Stimulated activated CD8-positive, alpha-beta memory T cell treated with anti-CD3 and anti-CD28 coated beads, Interleukin-12 subunit alpha, Interleukin-12 subunit beta, amount 100 ng/mL, for 4 hours (primary cell): Measurements from ENCODE around the gene SRCIN1.

Experiments used
- DNase-seq: peaks from one replicate; pipeline ENCODE4 v3.0.0-alpha.2; 2020; ENCODE audit warnings: low read depth

The SRCIN1 gene

DNA sequence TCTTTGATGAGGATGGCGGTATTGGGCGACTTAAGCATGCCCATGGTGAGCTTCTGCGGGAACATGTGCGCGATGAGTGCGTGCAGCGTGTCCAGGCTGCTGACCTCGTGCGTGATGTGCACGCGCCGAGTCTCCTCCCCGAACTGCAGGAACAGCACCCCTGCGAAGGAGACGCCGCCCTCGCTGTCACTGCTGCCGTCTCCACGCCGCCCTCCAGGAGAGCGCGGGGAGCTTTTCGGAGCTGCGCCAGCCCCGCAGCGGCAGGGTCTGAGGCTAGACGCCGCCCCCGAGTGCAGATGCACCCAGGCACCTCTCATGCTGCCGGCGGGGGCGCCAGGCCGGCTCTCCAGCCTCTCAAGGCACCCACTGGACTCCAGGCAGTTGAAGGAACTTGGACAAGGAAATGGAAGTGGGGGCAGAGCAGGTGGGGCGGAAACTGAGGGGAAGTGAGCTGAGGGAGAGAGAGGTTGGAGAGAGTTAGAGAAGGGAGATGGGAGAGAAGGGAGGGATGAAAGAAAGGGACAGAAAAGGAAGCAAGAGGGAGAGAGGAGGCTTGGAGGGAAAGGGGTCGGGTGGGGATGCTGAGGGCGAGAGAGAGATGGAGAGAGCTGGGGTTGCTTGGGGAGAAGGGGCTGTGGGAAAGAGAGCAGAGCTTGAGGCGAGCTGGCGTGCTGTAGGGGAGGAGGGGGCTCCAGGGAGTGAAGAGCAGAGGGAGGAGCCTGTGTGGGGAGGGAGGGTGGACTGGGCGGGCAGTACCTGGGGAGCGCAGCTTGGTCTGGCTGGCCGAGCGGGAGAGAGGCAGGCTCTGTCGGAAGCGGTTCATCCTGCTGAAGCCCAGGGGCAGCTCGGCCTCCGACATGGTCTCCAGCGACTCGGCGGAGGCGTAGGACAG lies 42.1 kb downstream of the SRCIN1 start:
- no peak for DNase-seq

DNA sequence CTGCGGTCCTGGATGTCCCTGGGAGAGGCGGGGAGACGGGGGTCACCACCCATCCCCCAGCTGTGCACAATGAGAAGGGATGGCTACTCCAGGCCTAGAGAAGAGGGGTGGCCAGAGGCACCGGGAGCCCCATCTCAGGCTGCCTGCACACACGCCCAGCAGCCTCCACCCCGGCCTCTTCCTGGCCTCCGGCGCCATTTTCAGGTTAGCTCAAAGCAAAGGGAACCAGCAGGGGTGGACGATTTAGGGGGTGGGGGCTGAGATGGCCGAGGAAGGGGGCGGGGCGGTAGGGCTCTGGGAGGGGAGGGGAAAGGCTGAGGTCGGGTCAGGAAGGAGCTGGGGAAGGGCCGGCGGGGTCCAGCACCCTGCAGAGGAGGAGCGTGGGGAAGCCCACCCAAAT lies 42.8 kb downstream of the SRCIN1 start:
- DNase-seq: no peak

DNA sequence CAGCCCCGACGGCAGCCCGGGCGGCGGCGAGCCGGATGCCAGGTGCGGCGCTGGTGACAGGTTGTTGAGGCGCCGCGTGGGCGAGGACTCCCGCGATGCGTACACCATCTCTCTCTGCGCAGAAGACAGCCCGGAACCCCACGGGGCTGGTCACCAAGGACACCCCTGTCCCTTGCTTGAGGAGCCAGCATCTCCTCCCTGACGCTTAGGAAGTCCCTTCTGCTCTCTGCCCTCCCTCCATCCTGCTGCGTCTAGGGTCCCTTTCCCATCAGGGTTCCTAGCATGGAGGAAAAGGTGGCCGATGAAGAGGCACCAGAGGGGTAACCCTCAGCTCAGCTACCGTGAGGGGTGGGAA lies 43.6 kb downstream of the SRCIN1 start:
- no peak for DNase-seq

DNA sequence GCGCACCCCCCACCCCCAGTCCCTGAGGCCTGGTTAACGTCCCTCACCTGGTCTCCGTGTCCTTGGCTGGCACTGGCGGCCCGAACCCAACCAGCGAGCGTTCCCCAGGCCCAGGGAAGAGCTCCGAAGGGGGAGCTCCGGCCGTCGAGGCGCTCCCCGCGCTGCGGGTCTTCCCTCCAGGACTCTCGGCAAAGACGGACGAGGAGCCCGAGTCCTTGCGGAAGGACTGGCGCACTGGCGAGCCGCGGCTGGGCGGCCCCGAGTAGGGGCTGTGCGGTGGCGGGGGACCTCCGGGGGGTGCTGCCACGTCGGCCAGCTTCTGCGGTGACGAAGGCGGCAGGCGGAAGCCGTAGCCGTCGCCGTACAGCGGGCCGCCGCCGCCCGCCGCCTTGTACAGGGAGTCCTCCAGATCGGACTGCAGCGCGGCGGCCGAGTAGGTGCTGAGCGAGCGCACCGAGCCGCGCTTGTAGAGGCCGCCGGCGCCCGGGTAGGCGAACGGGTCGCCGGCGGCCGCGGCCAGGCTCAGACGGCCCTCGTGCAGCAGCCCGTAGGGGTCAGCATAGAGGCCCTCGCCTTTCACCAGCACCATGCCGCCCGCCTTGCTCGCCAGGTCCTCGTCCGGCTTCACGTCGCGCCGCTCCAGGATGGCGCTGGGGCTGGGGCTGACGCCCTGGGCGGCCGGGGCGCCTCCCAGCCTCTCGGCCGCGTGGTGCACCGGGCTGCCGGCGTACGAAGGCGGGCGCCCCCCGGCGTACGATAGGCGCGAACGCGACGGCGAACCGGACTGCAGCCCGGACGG lies 44.1 kb downstream of the SRCIN1 start:
- DNase-seq: no peak

DNA sequence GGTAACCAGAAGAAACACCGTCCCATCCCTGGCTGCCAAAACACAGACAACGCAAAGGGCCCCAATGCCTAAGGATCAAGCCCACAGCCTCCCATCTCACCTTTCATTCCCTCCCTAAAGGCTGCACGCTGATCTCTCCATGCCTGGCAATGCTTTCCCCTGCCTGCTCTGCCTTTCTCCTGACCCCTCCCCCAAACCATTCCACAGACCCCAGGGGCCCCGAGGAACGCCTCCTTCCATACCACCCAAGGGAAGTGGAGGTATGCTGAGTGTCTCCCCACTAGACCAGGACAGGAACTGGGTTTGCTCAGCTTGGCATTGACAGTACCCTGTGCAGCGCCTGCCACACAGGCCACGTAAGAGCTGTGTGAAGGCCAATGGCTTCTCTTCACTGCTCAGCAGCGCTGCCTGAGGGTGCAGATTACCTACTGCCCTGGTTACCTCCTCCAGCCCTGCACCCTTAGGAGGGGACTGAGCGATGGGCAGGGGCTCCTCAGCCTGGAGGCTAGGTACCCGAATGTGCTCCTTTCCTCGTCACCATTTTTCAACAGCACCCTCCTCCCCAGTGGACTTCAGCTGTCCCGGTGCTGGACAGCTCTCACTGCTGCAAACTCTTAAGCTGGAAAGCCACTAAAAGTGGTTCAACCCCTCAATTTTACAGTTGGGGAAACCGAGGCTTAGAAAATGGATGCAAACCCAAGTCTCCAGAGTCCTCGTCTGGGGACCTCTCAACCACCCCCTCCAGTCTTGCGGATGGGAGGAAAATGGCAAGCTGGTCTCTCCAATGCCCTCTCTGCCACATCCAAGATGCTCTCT lies 45.0 kb downstream of the SRCIN1 start:
- DNase-seq: no peak

DNA sequence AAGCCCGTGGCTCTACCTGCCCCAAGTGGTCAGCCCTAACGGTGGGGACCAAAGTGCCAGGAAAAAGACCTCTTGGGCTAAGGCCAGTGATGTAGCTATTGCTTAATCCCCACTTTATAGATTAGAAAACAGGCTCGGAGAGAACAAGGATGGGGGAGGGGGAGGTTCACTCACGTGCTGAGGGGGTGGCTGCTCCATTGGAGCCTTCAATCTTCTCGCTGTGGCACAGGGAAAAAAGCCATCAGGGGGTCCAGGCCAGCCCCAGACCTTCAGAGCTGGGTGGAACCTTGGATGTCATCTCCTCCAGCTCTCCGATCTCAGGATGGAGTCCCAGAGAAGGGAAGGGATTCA lies 45.9 kb downstream of the SRCIN1 start:
- no peak for DNase-seq

DNA sequence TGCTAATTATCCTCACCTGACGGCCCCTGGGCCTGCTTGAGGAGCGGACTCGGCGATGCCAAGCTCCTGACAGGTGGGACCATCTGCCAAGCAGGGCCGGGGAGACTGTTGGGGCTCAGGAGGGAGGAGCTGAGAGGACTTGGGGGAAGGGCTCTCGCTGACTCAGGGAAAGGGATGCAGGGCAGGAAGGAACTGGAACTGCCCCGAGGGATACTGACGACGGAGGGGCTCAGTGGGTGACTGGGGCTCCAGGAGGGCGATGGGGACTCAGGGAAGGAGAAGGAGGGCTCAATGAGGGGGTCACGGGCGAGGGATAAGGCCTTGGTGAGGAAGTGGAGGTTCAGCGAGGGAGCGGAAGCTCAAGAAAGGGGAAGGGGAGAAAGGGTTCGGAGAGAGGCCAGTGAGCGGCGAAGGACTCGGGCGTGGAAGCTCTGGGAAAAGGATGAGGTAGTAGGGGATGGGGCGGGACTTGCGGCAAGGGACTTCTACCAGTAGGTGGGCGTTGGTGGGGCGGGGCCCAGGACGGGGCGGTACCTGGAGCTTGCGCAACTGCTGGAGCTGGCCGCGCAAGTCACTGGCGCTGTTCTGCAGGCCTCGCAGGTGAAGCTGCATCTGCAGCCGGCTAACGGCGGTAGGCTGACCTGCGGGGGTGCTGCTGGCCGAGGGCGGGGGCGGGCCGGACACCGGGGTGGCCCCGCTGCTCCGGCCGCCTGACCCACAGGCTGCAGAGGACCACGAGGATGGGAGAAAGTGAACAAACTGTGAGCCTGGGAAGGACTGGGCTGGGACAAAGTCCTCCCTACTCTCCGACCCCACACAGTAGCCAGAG lies 46.5 kb downstream of the SRCIN1 start:
- peak; percentile 83 for DNase-seq

DNA sequence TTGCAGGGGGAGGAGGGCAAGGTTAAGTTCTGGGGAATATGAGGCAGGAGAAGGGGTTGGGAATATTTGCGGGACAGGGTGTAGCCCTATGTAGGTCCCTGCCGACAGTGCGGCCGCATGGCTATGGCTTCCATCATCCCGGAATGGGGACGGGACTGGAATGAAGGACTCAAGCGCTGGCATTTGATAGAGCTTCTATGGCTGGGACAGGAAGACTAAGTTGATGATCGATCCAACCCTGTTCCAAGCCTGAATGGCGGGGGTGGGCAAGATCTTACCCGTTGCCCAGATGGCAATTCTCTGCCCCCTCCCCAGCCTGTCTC lies 47.1 kb downstream of the SRCIN1 start:
- DNase-seq: peak; percentile 28

DNA sequence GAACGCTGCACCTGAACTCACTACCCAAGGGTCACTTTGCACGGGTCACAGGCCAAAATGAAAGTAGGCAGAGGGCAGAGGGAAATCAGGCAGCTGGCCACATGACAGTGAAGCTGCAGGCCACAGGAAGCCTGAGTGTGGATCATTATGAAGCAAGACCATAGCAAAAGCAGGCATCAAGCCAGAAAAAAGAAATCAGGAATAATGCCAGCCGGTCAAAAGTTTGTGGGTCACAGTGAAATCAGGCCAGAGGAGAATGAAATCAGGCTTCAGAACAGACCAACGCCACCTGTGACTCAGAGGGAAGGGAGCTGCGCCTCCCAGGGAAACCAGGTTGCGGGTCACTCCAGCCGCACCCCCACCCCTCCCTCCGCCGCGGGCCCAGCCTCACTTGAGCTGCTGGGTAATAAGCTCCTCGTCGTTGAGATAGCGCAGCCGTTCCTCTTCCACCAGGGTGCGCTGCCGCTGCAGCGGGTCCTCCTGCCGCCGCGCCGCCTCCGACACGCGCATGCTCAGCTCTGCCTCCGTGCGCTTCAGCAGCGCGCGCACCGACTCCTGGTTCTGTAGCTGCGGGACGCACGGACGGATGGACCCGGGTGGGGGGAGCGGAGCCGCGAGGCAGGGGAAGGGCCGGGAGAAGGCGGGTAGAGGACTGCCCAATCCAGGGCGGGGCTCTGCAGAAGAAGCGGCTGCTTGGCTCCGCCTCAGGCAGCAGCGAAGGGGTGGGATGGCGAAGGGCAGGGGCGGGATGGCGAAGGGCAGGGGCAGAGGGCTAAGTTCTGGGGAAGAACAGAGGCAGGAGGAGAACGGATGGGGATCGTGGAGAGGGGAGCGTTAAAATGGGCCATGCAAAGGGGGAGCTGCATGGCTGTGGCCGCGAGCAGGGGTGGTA lies 47.7 kb downstream of the SRCIN1 start:
- peak; percentile 79 for DNase-seq

DNA sequence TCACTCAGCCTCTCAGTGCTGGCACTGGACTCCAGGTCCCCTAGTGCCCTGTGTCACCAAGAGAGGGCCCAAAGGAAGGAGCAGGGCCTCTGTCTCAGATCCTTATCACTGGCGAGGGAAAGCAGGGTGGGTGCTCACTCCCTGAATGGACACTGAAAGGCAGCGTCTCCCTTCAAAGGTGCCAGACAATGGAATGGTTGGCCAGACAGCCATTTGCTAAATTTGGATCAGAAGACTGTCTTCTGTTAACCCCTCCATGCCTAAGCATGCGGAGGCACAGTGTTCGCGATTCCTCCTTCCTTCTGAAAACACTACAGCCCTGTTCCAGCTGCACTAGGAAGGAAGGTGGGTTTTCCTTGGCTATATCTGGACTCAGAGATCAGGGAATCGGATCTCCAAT lies 48.4 kb downstream of the SRCIN1 start:
- no peak for DNase-seq

DNA sequence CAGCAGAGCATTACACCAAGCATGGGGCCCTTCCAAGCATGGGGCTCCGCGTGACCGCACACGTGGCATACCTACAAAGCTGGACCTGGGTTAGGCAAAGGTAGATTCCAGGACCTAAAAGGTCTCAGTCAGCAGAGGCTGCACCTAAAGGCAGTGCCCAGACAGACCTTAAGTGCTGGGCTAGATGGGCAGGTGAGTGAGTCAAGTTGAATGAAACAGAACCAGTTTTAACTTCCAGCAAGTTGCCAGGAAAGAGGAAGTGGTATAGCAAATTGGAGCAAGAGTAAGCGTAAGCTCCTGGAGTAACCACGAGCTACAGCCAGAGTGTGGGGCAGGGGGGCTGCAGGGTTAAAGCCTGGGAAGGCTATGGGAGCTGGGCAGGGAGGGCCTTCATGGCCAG lies 49.5 kb downstream of the SRCIN1 start:
- DNase-seq: no peak

DNA sequence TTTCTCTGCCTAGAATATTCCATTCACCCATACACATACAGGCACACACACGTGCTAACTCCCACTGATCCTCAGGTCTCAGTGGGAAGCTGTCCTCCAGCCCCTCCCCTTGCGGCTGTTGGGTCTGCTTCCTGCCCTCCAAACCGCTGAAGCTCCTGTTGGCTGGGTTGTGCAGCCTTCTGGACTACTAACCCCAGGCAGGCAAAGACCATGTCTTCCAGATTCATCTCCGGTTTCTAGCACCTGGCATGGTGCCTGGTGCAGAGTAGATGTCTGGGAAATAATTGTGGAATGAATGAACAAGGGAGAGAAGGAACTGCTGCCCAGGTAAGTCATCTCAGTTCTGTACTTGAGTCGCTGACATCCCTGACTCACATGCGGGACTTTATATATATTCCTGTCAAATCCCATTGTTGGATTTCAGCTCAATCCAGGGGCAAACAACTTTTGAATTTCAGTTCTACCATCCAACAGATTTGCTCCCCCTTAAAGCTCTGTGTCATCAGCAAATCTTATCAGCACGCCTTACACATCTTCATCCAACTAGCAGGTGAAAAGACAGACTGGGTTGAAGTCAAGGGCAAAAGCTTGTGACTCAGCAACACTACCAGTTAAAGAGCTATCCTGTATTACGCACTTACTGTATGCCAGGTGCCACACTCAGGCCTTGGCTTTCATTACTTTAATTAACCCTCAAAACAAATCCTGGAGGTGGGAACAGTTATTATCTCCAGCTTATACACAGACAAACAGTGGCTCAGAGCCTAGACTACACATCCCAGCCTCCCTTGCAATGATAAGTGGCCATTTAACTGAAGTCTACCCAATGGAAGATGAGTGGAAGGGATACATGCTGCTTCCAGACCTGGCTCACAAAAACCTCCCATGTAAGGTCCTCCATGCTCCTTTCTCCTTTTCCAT lies 51.1 kb downstream of the SRCIN1 start:
- DNase-seq: no peak

DNA sequence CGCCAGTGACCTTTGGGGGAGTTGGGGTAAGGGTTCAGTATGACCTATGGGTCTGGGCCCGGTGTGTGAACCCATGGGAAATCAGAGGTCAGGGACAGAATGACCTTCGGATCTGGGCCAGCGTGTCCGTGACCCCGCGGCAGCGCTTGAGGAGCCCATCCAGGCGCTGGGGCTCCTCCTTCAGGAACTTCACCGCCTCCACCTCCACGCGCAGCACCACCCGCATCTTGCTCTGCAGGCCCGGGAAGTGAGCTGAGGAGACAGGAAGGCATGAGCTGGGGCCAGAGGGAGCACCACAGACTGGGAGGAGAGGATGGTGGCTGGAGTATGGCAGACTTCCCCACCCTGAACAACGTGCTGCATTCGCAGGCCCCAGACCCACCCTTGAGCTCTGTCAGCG lies 53.4 kb downstream of the SRCIN1 start:
- no peak for DNase-seq

DNA sequence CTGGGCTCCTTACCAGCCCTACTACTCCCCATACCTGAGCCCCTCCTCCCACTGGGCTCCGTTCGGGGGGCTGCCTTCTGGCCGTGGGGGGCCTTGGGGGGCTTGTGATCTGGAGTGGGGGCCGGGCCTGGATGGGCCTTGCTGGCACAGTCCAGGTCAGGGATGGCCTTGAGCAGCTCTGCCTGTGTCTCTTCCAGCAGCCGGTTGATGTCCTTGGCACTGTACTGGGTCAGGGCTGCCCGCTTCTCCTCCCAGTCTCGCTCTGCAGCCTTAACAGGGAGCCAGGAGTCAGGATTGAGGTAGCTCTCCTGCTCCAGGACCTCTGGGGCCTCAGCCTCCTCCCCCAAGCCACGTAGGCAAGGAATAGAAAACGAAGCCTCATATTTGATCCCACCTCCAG lies 54.6 kb downstream of the SRCIN1 start:
- DNase-seq: no peak

DNA sequence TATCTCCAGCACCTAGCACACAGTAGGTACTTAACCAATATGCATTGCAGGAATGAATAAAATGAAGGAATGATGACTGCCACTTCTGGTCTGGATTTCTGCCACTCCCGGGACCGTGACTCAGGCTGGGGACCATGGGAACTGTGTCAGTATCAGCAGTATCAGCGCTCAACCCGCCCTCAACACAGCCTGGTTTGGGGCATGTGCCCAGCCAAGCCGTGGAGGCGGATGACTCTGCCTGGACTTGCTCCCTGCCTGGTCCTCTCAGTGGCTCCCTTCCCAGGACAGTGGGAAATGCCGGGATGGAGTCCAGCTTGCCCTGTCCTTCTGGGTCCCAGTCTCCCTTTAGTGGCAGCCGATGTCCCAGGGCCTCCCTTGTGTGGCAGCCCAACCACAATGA lies 55.1 kb downstream of the SRCIN1 start:
- no peak for DNase-seq

DNA sequence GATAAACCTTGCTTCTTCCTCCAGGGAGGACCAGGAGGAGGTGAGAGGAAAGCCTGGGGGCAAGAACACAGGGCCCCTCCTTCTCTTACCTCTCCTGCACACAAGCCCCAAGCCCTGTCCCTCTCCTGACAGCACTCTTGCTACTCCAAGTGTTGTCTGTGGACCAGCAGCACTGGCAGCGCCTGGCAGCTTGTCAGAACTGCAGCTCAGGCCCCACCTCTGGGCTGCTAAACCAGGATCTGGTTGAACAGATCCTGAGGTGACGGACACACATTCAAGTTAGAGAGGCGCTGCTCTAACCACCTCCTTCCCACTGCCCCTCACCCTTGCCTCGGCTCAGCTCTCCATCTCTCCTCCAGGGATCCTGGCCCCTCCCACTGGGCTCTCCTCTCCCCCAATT lies 56.5 kb downstream of the SRCIN1 start:
- DNase-seq: no peak

DNA sequence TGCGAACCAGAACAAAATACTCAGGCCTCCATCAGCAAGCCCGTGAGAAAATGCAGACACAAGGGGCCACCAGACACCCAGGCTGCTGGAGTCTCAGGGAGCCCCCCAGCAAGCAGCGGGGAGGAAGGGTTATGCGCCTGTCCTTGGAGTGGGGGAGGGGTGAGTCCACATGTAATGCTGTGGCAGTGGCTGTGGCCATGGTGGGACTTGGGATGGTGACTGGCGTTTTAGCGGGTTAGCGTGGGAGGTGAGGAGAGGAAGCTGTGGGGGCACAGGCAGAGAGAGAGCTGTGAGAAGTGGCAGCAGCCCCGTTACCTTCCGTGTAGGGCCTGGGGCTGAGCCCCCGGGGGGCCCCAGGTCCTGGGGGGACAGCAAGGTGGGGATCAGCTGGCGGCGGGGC lies 58.3 kb downstream of the SRCIN1 start:
- DNase-seq: no peak

DNA sequence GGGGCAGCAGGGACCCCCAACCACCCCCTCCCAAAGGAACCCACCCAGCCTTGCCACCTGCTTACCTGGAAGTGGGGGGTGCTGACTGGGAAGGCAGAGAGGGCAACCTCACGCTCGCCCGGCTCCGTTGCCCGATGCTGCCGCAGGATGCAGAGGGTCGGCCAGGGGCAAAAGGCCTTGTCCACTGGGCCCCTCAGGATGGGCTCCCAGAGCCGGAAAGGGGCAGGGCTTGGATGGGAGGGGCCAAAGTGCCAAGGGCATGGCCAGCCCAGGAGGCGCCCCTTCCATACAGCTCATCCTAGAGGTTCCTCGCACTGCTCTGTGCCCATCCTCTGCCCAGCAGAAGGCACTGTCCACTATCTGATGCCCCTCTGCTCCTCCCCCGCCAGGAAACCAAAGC lies 59.4 kb downstream of the SRCIN1 start:
- DNase-seq: no peak

DNA sequence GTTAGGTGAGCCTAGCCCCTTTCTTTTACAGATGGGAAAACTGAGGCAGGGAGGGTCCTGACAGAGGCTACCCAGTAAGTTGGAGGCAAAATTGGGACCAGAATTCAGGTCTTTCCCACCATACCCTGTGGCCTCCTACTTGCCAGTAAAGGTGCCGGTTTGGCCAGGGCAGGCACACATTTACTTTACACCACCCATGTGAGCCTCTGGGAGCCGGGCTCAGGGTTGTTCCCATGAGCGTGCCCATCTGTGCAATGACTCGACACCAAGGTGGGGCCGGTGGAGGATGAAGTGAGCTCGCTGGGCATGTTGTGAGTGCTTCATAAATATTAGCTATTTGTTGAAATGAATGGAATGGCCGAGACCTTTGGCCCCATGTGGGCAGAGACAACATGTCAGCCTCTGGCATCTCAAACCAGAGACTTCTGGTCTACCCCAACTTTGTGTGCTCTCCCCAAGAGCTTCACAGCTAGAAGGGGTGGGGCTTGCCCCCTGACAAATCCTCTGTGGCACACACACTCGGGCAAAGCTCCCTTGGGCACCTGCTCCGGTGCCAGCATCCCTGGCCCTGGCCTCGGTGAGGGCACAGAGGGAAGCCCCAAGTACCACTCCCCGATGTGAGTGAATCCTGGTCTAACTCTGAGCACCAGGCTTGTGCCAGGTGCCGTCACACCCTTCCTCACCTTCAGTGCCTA lies 60.1 kb downstream of the SRCIN1 start:
- no peak for DNase-seq
